SKM-1 treated with dmso at 0.1 percent for 144 hours (cell line): ENCODE results near the gene ELOVL6.

Experiments
- DNase-seq: peaks from one replicate; lab custom pipeline; 2025; ENCODE audit not compliant: unreplicated experiment; lab: John Stamatoyannopoulos, UW

The ELOVL6 gene

GRCh38 chr4:109998867-109999584, 199.4 kb downstream of the ELOVL6 start:
- DNase-seq: peak; percentile 53

DNA sequence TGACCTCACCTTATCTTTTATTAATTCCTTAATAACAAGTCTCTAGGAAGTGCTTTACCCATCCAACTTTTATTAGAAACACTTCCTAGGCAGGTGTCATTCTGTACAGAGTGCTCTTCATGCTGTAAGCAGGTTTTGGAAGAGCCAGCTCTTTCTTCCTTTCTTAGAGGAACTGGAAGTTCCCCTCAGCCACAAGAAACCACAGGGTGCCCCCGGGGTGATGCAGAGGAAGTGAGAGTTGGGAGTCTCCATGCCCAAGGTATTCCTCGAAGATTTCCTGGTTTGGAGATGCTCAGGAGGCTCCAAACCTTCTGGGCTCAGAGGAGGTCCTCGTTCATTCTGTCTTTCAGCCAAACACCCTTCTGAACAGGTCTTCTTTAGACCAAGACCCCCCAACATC, 201.9 kb downstream of the ELOVL6 start:
- DNase-seq: peak; percentile 34
